Trophoblast cell (in vitro differentiated cells and primary cell): ENCODE measurements around the gene SRGAP3.

Source experiments
- DNase-seq, 2 donors: peaks; one replicate each; pipeline ENCODE4 v3.0.0-alpha.2; 2016
- H2AFZ ChIP-seq: 2 replicates; pipeline ENCODE4 v1.6.1; 2013; ENCODE audit warnings: low read length, moderate library complexity, mild to moderate bottlenecking; ENCODE audit not compliant: insufficient read depth, poor library complexity
- H2AK5ac ChIP-seq: 2 replicates; pipeline ENCODE4 v1.6.1; 2013; ENCODE audit warnings: mild to moderate bottlenecking, low read length
- H2BK120ac ChIP-seq: 2 replicates; pipeline ENCODE4 v1.6.1; 2013; ENCODE audit warnings: low read length, mild to moderate bottlenecking, moderate library complexity; ENCODE audit not compliant: insufficient read depth, poor library complexity
- H2BK12ac ChIP-seq: 2 replicates; pipeline ENCODE4 v1.6.1; 2013; ENCODE audit warnings: mild to moderate bottlenecking, low read length, moderate library complexity
- H2BK5ac ChIP-seq: 2 replicates; pipeline ENCODE4 v1.6.1; 2013; ENCODE audit warnings: low read length, low read depth, moderate library complexity, mild to moderate bottlenecking; ENCODE audit not compliant: poor library complexity
- H3K14ac ChIP-seq: 2 replicates; pipeline ENCODE4 v1.6.1; 2013; ENCODE audit warnings: mild to moderate bottlenecking, low read length
- H3K18ac ChIP-seq: 2 replicates; pipeline ENCODE4 v1.6.1; 2013; ENCODE audit warnings: mild to moderate bottlenecking, low read length
- H3K23ac ChIP-seq: 2 replicates; pipeline ENCODE4 v1.6.1; 2013; ENCODE audit warnings: low read length
- H3K27ac ChIP-seq: 2 replicates; pipeline ENCODE4 v1.5.1; 2013; ENCODE audit warnings: low read depth, mild to moderate bottlenecking, inconsistent platforms, low read length, moderate library complexity
- H3K27me3 ChIP-seq: 2 replicates; pipeline ENCODE4 v1.6.1; 2013; ENCODE audit warnings: inconsistent platforms, mild to moderate bottlenecking, low read length, moderate library complexity; ENCODE audit not compliant: insufficient read depth
- H3K36me3 ChIP-seq, 2 experiments: 1 replicate in 1 of 2; 2 replicates in 1 of 2; pipeline ENCODE4 v1.6.1; 2013; ENCODE audit warnings: low read length in 2 of 2, mild to moderate bottlenecking in 2 of 2, moderate library complexity in 1 of 2; ENCODE audit not compliant: insufficient read depth in 2 of 2, control insufficient read depth in 1 of 2
- H3K4ac ChIP-seq: 2 replicates; pipeline ENCODE4 v1.6.1; 2013; ENCODE audit warnings: low read depth, mild to moderate bottlenecking, low read length, moderate library complexity
- H3K4me1 ChIP-seq, 2 experiments: 1 replicate in 1 of 2; 2 replicates in 1 of 2; pipeline ENCODE4 v1.6.1; 2013; ENCODE audit warnings: low read length in 2 of 2, mild to moderate bottlenecking in 2 of 2, moderate library complexity in 1 of 2; ENCODE audit not compliant: insufficient read depth in 2 of 2, control insufficient read depth in 1 of 2
- H3K4me2 ChIP-seq: 2 replicates; pipeline ENCODE4 v1.6.1; 2013; ENCODE audit warnings: inconsistent platforms, mild to moderate bottlenecking, low read length, moderate library complexity
- H3K4me3 ChIP-seq: 2 replicates; pipeline ENCODE4 v1.5.1; 2013; ENCODE audit warnings: mild to moderate bottlenecking, low read depth, low read length, inconsistent platforms
- H3K79me1 ChIP-seq: one replicate; pipeline ENCODE4 v1.6.1; 2013; ENCODE audit warnings: low read length
- H3K79me2 ChIP-seq: 2 replicates; pipeline ENCODE4 v1.6.1; 2013; ENCODE audit warnings: low read length, mild to moderate bottlenecking; ENCODE audit not compliant: control insufficient read depth, insufficient read depth, poor library complexity
- H3K9ac ChIP-seq: 2 replicates; pipeline ENCODE4 v1.6.1; 2013; ENCODE audit warnings: mild to moderate bottlenecking, low read length
- H3K9me3 ChIP-seq: 2 replicates; pipeline ENCODE4 v1.6.1; 2013; ENCODE audit warnings: low read depth, mild to moderate bottlenecking, control low read depth, inconsistent platforms, low read length; ENCODE audit not compliant: insufficient read depth
- H4K12ac ChIP-seq: 2 replicates; pipeline ENCODE4 v1.6.1; 2013; ENCODE audit warnings: low read depth, mild to moderate bottlenecking, low read length, moderate library complexity
- H4K8ac ChIP-seq: 2 replicates; pipeline ENCODE4 v1.6.1; 2013; ENCODE audit warnings: low read depth, mild to moderate bottlenecking, low read length, moderate library complexity
- H4K91ac ChIP-seq: one replicate; pipeline ENCODE4 v1.6.1; 2013; ENCODE audit warnings: low read depth, mild to moderate bottlenecking, low read length, moderate library complexity
- WGBS: extraction: QIAGEN DNeasy Blood & Tissue Kit; methylation state at CpG from one replicate; pipeline ENCODE4 v1.1.7; 2013; ENCODE audit warnings: missing lambda C conversion rate; ENCODE audit not compliant: insufficient read length, insufficient coverage; ENCODE audit errors: extremely low coverage; 5-methylcytosine and 5-hydroxymethylcytosine counted together

The SRGAP3 gene

DNA sequence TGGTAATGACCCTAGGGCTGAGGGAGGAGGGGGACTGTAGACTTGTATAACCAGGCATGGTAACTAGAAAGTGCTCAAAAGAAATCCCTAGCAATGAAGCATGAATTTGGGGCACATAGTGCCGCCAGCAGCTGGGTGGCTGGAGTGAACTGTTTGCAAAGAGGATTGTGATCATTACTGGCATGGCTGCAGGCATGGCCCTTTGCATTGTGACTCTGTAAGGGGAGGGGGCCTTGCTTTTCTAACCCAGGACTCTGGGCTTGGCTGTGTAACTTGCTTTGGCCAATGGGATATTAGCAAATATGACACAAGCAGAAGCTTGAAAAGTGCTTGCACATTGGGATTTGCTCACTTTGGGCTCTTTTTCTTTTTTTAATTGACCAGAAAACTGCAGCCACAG lies 173.7 kb downstream of the SRGAP3 start:
- Histone ChIP-seq H3K18ac (no peak overlapping the region), H2BK12ac (no peak overlapping the region), H4K8ac (no peak overlapping the region), H4K12ac (no peak overlapping the region), H3K14ac (no peak overlapping the region), H3K23ac (no peak overlapping the region), H3K36me3 (no peaks in the 10 kb centered on the region), H3K4ac (no peak overlapping the region), H2BK120ac (no peak overlapping the region), H3K27me3 (no peaks in the 10 kb centered on the region), H4K91ac (no peak overlapping the region), H3K9me3 (peaks cover 2% of the 10 kb centered on the region), H3K4me1 (peaks cover 0 to 7% of the 10 kb centered on the region in 2 experiments), H2AK5ac (no peak overlapping the region), H2BK5ac (no peak overlapping the region), H2AFZ (no peak overlapping the region), H3K9ac (no peak overlapping the region), H3K79me2 (no peaks in the 10 kb centered on the region), H3K4me2 (no peak overlapping the region), H3K79me1 (no peaks in the 10 kb centered on the region), H3K4me3 (no peak overlapping the region), H3K27ac (no peak overlapping the region)
- DNase-seq = no peak
- no CpG with 5 or more reads among the region's 1 CpG for WGBS

DNA sequence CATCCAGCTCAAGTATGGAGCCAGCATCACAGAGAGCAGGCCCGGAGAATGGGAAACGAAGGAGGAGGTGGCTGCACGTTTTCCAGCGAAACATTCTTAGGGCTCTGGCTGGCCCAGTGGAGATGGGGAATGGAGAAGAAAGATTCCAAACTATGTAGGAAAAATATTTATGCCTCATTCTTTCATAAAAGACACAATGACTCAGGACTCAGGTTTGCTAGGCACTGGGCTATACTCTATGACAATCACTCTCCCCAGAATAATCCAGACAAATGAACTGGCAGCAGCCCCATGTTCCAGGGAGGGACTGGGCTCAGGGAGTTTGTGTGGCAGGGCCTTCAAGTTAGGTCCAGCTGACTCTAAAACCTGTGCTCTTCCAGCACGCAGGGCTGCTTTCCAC lies 175.4 kb downstream of the SRGAP3 start:
- Histone ChIP-seq H2AFZ (no peak overlapping the region), H4K12ac (no peak overlapping the region), H3K9ac (no peak overlapping the region), H3K36me3 (no peaks in the 10 kb centered on the region), H3K27me3 (no peaks in the 10 kb centered on the region), H2AK5ac (no peak overlapping the region), H3K23ac (no peak overlapping the region), H3K4me3 (no peak overlapping the region), H3K4ac (no peak overlapping the region), H4K91ac (no peak overlapping the region), H3K27ac (no peak overlapping the region), H3K18ac (no peak overlapping the region), H2BK120ac (no peak overlapping the region), H3K14ac (no peak overlapping the region), H3K4me1 (no peaks in the 10 kb centered on the region), H3K79me1 (no peaks in the 10 kb centered on the region), H2BK12ac (no peak overlapping the region), H4K8ac (no peak overlapping the region), H3K79me2 (no peaks in the 10 kb centered on the region), H3K9me3 (no peaks in the 10 kb centered on the region), H2BK5ac (no peak overlapping the region), H3K4me2 (no peak overlapping the region)
- peak in 1 of 2 donors; percentile 24 for DNase-seq
- WGBS = no CpG with 5 or more reads among the region's 5 CpGs

DNA sequence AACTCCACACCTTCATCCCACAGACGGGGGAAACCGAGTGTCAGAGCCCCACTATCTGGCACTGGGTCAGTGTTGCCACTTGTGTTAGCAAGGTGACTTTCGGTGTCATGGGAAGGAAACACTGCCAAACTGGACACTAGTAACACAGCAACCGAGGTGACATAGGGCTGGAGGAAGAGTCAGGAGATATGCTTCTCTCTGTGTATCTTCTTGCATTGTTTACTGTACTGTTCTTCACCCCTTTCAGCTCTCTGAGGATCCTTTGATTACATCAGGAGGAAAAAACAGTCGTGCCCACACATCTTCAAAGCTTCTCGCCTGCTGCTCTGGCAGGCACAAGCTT lies 176.8 kb downstream of the SRGAP3 start:
- no peak overlapping the region for H3K4me3 ChIP-seq
- no peak overlapping the region for H2BK12ac ChIP-seq
- H3K36me3 ChIP-seq = no peaks in the 10 kb centered on the region
- H3K4me2 ChIP-seq = no peak overlapping the region
- H3K23ac ChIP-seq = no peak overlapping the region
- no peaks in the 10 kb centered on the region for H3K4me1 ChIP-seq
- no peak overlapping the region for H3K14ac ChIP-seq
- H4K8ac ChIP-seq = no peak overlapping the region
- H2AK5ac ChIP-seq = no peak overlapping the region
- H2BK120ac ChIP-seq = no peak overlapping the region
- no peaks in the 10 kb centered on the region for H3K9me3 ChIP-seq
- H3K27ac ChIP-seq = no peak overlapping the region
- H4K12ac ChIP-seq = no peak overlapping the region
- no peak overlapping the region for H3K9ac ChIP-seq
- WGBS = no CpG with 5 or more reads among the region's 6 CpGs
- DNase-seq = no peak
- no peak overlapping the region for H2AFZ ChIP-seq
- H3K79me2 ChIP-seq = no peaks in the 10 kb centered on the region
- no peak overlapping the region for H3K18ac ChIP-seq
- H2BK5ac ChIP-seq = no peak overlapping the region
- no peak overlapping the region for H4K91ac ChIP-seq
- H3K4ac ChIP-seq = no peak overlapping the region
- H3K27me3 ChIP-seq = no peaks in the 10 kb centered on the region
- H3K79me1 ChIP-seq = no peaks in the 10 kb centered on the region

DNA sequence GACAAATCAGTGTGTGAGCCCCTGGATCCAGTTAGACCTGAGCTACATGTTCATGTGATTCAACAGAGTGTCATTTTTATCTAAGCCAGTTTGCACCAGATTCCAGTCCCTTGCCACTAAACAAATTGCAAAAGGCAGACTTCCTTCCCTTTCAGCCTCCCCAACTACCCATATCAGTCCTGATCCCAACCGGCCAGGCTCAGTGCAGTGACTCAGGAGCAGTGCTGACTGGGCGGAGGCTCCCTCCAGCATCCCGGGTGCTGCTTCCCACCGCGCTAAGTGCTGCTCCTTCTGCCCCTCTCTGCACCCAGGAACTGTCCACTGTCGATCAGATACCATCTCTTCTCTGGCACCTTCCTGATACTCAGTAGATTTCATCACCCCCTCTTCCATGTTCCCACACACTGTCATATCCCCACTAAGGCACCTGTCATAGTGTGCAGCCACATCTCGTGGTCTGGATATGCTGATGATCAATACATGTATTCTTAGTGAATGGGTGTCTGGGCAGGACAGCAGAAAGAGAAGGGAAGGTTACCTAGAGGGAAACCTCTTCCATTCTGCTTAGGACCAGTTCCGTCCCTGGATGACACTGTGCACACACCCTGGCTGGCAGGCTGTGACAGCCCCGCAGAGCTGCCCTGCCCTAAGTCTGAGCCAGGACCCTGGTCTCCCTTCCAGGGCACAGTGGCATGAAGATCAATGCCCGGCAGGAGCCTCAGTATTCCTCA lies 177.3 kb downstream of the SRGAP3 start:
- H2BK120ac ChIP-seq = no peak overlapping the region
- no peaks in the 10 kb centered on the region for H3K79me2 ChIP-seq
- H3K36me3 ChIP-seq = no peaks in the 10 kb centered on the region
- H3K14ac ChIP-seq = no peak overlapping the region
- no peak overlapping the region for H4K8ac ChIP-seq
- H3K4ac ChIP-seq = no peak overlapping the region
- H3K27me3 ChIP-seq = no peaks in the 10 kb centered on the region
- H3K27ac ChIP-seq = no peak overlapping the region
- no peak overlapping the region for H3K23ac ChIP-seq
- H3K4me3 ChIP-seq = no peak overlapping the region
- no peak overlapping the region for H2BK12ac ChIP-seq
- DNase-seq = peak; percentile 21 to 53
- WGBS = no CpG with 5 or more reads among the region's 10 CpGs
- H2BK5ac ChIP-seq = no peak overlapping the region
- no peak overlapping the region for H2AK5ac ChIP-seq
- no peak overlapping the region for H3K9ac ChIP-seq
- no peak overlapping the region for H2AFZ ChIP-seq
- H3K4me2 ChIP-seq = no peak overlapping the region
- no peak overlapping the region for H4K12ac ChIP-seq
- no peak overlapping the region for H3K18ac ChIP-seq
- no peaks in the 10 kb centered on the region for H3K9me3 ChIP-seq
- H3K79me1 ChIP-seq = no peaks in the 10 kb centered on the region
- no peak overlapping the region for H4K91ac ChIP-seq
- H3K4me1 ChIP-seq = no peaks in the 10 kb centered on the region
